T-helper 2 cell treated with Interferon-gamma antibody and Interleukin-4, amounts not matched to agents 100 ng/mL and 5 ng/mL, for 36 hours (primary cell): ENCODE measurements around the gene SCN5A. TPM values are rescaled to one million over a fixed set of nuclear protein-coding genes. Genes with fewer than 3 reads are reported as not detected.

Source experiments
- intact Hi-C: fragments of 100-400 bp; cut with micrococcal nuclease; formaldehyde crosslinking; loops from one replicate; pipeline ENCODE4 v1.15.1; 2023
- total RNA-seq: library from RNA; stranded (reverse); gene quantifications from 2 replicates; pipeline ENCODE4 v1.2.3, GENCODE V29; 2022

SCN5A gene
- 0.02 TPM in 1 of 2 replicates, not detected in the other for total RNA-seq

- intact Hi-C loops = loop anchor here (5.0 to 10.0 kb wide), 2 partner anchors 302 to 515 kb away; partner anchors contain the start of genes ACAA1, MYD88 and XYLB
These were observed at the start of gene SCN5A for GRCh38 chr3:38649500-38650247. Gene SCN5A (minus strand): TSS chr3:38649687. CDS start chr3:38633307, 16,380 bp downstream.

GRCh38 chr3:38698760-38699159 lies 49.3 kb upstream of the SCN5A start:
- intact Hi-C loops = no loop called here

GRCh38 chr3:38698061-38698460 lies 48.6 kb upstream of the SCN5A start:
- intact Hi-C loops = no loop called here

- intact Hi-C loops = no loop called here
These were observed 46.5 kb upstream of the SCN5A start for GRCh38 chr3:38696034-38696433.

- intact Hi-C loops = no loop called here
These were observed 40.7 kb upstream of the SCN5A start for GRCh38 chr3:38690185-38690584.

- intact Hi-C loops = no loop called here
These were observed 40.3 kb upstream of the SCN5A start for GRCh38 chr3:38689774-38690173.

GRCh38 chr3:38689346-38689745 lies 39.9 kb upstream of the SCN5A start:
- intact Hi-C loops = no loop called here

- intact Hi-C loops = no loop called here
These were observed 37.8 kb upstream of the SCN5A start for GRCh38 chr3:38687321-38687720.

- intact Hi-C loops = no loop called here
These were observed 35.1 kb upstream of the SCN5A start for GRCh38 chr3:38684546-38684945.

- intact Hi-C loops = no loop called here
These were observed 20.2 kb upstream of the SCN5A start for GRCh38 chr3:38669668-38670067.

GRCh38 chr3:38662544-38662943 lies 13.1 kb upstream of the SCN5A start:
- intact Hi-C loops = no loop called here

GRCh38 chr3:38658841-38659240 lies 9.4 kb upstream of the SCN5A start:
- intact Hi-C loops = loop anchor here (5.0 to 10.0 kb wide), 3 partner anchors 524 to 687 kb away; partner anchors contain the start of genes ACAA1 and MYD88

- intact Hi-C loops = loop anchor here (5.0 to 10.0 kb wide), 3 partner anchors 523 to 685 kb away; partner anchors contain the start of genes ACAA1 and MYD88
These were observed 7.9 kb upstream of the SCN5A start for GRCh38 chr3:38657369-38657768.

- intact Hi-C loops = loop anchor here (1.0 to 10.0 kb wide), 4 partner anchors 135 to 684 kb away; partner anchors contain the start of genes ACAA1 and MYD88
These were observed 6.3 kb upstream of the SCN5A start for GRCh38 chr3:38655708-38656300.

GRCh38 chr3:38653685-38654537 lies 4.4 kb upstream of the SCN5A start:
- intact Hi-C loops = loop anchor here (5.0 to 10.0 kb wide), 2 partner anchors 307 to 519 kb away; partner anchors contain the start of genes ACAA1, MYD88 and XYLB

GRCh38 chr3:38652934-38653333 lies 3.4 kb upstream of the SCN5A start:
- intact Hi-C loops = loop anchor here (5.0 to 10.0 kb wide), 2 partner anchors 306 to 518 kb away; partner anchors contain the start of genes ACAA1, MYD88 and XYLB

GRCh38 chr3:38651153-38651789 lies 1.8 kb upstream of the SCN5A start:
- intact Hi-C loops = loop anchor here (1.0 to 10.0 kb wide), 4 partner anchors 130 to 516 kb away; partner anchors contain the start of genes ACAA1, EXOG, MYD88 and XYLB

GRCh38 chr3:38650248-38650951 lies 913 bp upstream of the SCN5A start:
- intact Hi-C loops = loop anchor here (5.0 to 10.0 kb wide), 2 partner anchors 303 to 516 kb away; partner anchors contain the start of genes ACAA1, MYD88 and XYLB

GRCh38 chr3:38648659-38649499 lies 608 bp downstream of the SCN5A start:
- intact Hi-C loops = no loop called here
